ENCODE data around the gene NSL1. TPM values are rescaled to one million over a fixed set of nuclear protein-coding genes. Genes with fewer than 3 reads are reported as not detected.

Gene NSL1
- total RNA-seq, 1 donor from 2014 or later: 42.1 TPM

GRCh38 chr1:212746546-212746945, 45.0 kb downstream of the NSL1 start:
- Mint-ChIP-seq H3K9me3 (no peaks in the 10 kb centered on the region), H3K36me3 (peaks cover 32% of the 10 kb centered on the region), H3K27me3 (no peaks in the 10 kb centered on the region), H3K27ac (no peak overlapping the region), H3K4me3 (no peak overlapping the region), H3K4me1 (ENCODE audit: unreplicated experiment) (peaks cover 12% of the 10 kb centered on the region)
- TF ChIP-seq CTCF (conservative IDR thresholded peaks at IDR 0.05): no peak
- no peak for DNase-seq (ENCODE audit: extremely low spot score, unreplicated experiment)

GRCh38 chr1:212745303-212745702, 46.3 kb downstream of the NSL1 start:
- no peak for DNase-seq (ENCODE audit: extremely low spot score, unreplicated experiment)
- Mint-ChIP-seq H3K4me1 (ENCODE audit: unreplicated experiment) (peaks cover 12% of the 10 kb centered on the region), H3K9me3 (no peaks in the 10 kb centered on the region), H3K27ac (no peak overlapping the region), H3K36me3 (peaks cover 38% of the 10 kb centered on the region), H3K4me3 (no peak overlapping the region), H3K27me3 (no peaks in the 10 kb centered on the region)
- no peak for TF ChIP-seq CTCF (conservative IDR thresholded peaks at IDR 0.05)

GRCh38 chr1:212743901-212744475, 47.6 kb downstream of the NSL1 start:
- Mint-ChIP-seq H3K36me3 (peaks cover 33% of the 10 kb centered on the region), H3K4me3 (no peak overlapping the region), H3K27me3 (no peaks in the 10 kb centered on the region), H3K27ac (no peak overlapping the region), H3K4me1 (ENCODE audit: unreplicated experiment) (peaks cover 7% of the 10 kb centered on the region), H3K9me3 (no peaks in the 10 kb centered on the region)
- DNase-seq (ENCODE audit: extremely low spot score, unreplicated experiment): no peak
- no peak for TF ChIP-seq CTCF (conservative IDR thresholded peaks at IDR 0.05)

GRCh38 chr1:212738330-212738729, 53.2 kb downstream of the NSL1 start:
- Mint-ChIP-seq H3K27me3 (no peaks in the 10 kb centered on the region), H3K9me3 (no peaks in the 10 kb centered on the region), H3K36me3 (peaks cover 24% of the 10 kb centered on the region), H3K27ac (no peak overlapping the region), H3K4me3 (no peak overlapping the region), H3K4me1 (ENCODE audit: unreplicated experiment) (peaks cover 4% of the 10 kb centered on the region)
- no peak for TF ChIP-seq CTCF (conservative IDR thresholded peaks at IDR 0.05)
- DNase-seq (ENCODE audit: extremely low spot score, unreplicated experiment): no peak

- no peak for TF ChIP-seq CTCF (conservative IDR thresholded peaks at IDR 0.05)
- Mint-ChIP-seq H3K4me1 (ENCODE audit: unreplicated experiment) (peaks cover 4% of the 10 kb centered on the region), H3K36me3 (peaks cover 25% of the 10 kb centered on the region)
Measured at GRCh38 chr1:212737559-212737958, 54.0 kb downstream of the NSL1 start.

GRCh38 chr1:212733109-212733508, 58.5 kb downstream of the NSL1 start:
- H3K9me3 Mint-ChIP-seq: no peaks in the 10 kb centered on the region
- DNase-seq (ENCODE audit: extremely low spot score, unreplicated experiment): no peak
- no peak overlapping the region for H3K4me3 Mint-ChIP-seq
- peaks cover 16% of the 10 kb centered on the region for H3K36me3 Mint-ChIP-seq
- TF ChIP-seq CTCF (conservative IDR thresholded peaks at IDR 0.05): no peak
- H3K4me1 Mint-ChIP-seq (ENCODE audit: unreplicated experiment): no peaks in the 10 kb centered on the region
- no peak overlapping the region for H3K27ac Mint-ChIP-seq
- no peaks in the 10 kb centered on the region for H3K27me3 Mint-ChIP-seq

More at GRCh38 chr1:212737559-212737958, 54.0 kb downstream of the NSL1 start:
- H3K27me3 Mint-ChIP-seq: no peaks in the 10 kb centered on the region
- no peak overlapping the region for H3K27ac Mint-ChIP-seq
- H3K4me3 Mint-ChIP-seq: no peak overlapping the region
- DNase-seq (ENCODE audit: extremely low spot score, unreplicated experiment): no peak
- no peaks in the 10 kb centered on the region for H3K9me3 Mint-ChIP-seq
